PFSK-1 (cell line): ENCODE measurements around the gene NCOA7.

Source experiments
- POLR2AphosphoS5 ChIP-seq: IDR thresholded peaks from 2 replicates; pipeline ENCODE4 v1.6.1; 2012; ENCODE audit warnings: low read depth, mild to moderate bottlenecking, control low read depth, low read length, moderate library complexity
- REST ChIP-seq, 2 experiments: IDR thresholded peaks; 2 replicates each; pipeline versions ENCODE4 v1.6.1 to v1.8.0; 2011 to 2012; ENCODE audit warnings: low read depth in 2 of 2, low read length in 2 of 2, control low read depth in 1 of 2, inconsistent platforms in 1 of 2, mild to moderate bottlenecking in 1 of 2, moderate library complexity in 1 of 2; ENCODE audit not compliant: insufficient read depth in 1 of 2
- SIN3A ChIP-seq: IDR thresholded peaks from 2 replicates; pipeline ENCODE4 v1.6.1; 2012; ENCODE audit warnings: mild to moderate bottlenecking, low read length, moderate library complexity, borderline replicate concordance; ENCODE audit not compliant: insufficient read depth

- no peak for TF ChIP-seq REST (IDR thresholded peaks at IDR 0.05; ENCODE audit: insufficient read depth in 1 of 2, low read depth in 2 of 2, low read length in 2 of 2)
- no peak for TF ChIP-seq POLR2AphosphoS5
- TF ChIP-seq SIN3A = no peak
Observed at GRCh38 chr6:125884634-125885371, 94.0 kb downstream of the NCOA7 start.
